Stimulated activated CD8-positive, alpha-beta memory T cell treated with anti-CD3 and anti-CD28 coated beads, Interleukin-7, amount 100 ng/mL, for 48 hours (primary cell): ENCODE measurements around the gene PAX5.
A peak's percentile ranks its signal among the peaks of the same experiment; 100 is the strongest.

ENCODE experiments used
- DNase-seq, 2 donors: peaks; one replicate each; pipeline ENCODE4 v3.0.0-alpha.2; 2020; ENCODE audit warnings: low read depth in 1 of 2; ENCODE audit errors: extremely low read depth in 1 of 2

PAX5 gene

DNA sequence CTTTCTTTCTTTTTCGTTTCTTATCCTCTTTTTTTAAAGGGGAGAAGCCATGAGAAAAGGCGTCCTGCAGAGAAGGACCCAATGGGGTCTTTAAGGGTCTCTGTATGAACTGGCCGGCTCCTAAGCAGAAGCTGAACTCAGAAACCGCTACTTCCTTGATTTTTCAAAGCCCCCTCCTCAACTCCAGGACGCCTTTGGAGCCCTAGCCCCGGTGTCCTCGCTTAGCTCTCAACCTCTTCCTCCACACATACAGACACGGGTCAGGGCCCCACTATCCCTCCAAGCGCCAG is 8.3 kb downstream of the PAX5 start:
- DNase-seq: no peak

DNA sequence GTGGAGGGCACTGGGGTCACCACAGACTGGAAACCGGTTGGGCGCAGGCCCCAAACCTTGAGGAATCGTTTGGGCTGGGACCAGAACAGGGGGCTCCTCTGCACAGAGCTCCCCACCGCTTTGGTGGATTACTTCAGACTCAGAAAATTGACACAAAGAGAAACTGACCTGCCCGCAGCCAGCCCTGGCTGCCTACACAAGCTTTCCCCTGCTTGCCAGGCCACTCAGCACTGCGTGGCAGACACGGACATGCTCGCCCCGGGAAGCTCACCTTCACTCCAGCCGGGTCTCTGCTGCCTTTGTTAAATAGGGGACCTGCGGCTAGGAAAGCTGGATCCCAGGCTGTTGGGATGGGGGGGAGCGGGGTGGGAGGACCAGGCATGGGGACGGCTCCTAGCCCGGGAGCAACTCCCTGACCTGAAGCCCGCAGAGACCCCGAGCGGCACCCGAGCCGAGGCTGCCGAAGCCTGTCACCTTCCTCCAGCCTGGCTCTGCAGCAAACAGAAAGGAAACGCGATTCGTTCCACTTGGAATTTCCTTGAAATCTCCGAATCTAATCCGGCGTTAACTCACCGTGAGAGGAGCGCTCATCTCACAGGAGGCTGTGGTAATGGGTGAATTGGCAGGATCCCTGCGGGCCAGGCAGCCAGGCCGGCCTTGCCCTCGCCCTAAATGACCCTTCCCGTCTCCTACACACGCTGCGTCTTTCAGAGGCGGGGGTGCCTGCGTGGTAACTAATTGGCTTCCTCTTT is 8.8 kb downstream of the PAX5 start:
- DNase-seq: no peak

- no peak for DNase-seq
These were observed 16.5 kb downstream of the PAX5 start for GRCh38 chr9:37017546-37017945.

- DNase-seq: no peak
These were observed 22.5 kb downstream of the PAX5 start for GRCh38 chr9:37011530-37011929.

- no peak for DNase-seq
These were observed 23.1 kb downstream of the PAX5 start for GRCh38 chr9:37010976-37011375.

DNA sequence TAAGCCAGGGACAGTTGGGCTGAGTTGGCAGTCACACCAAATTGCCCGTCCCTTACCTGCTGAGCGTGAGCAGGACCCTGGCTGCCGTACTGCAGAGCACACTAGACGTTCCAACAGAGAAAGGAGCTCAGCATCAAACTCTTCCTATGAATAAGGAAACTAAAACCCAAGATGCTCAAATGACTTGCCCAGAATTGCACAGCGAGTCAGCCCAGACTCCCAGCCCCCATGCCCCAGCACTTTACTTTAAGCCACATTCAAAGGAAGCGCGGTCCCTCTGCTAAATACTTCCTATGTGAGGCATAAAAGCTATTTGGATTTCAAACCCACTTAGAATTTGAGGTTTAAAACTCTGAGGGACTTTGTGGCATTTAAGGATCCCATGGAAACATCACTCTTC is 23.9 kb downstream of the PAX5 start:
- no peak for DNase-seq

- DNase-seq: no peak
These were observed 26.8 kb downstream of the PAX5 start for GRCh38 chr9:37007295-37007694.

GRCh38 chr9:37005517-37006140 is 28.4 kb downstream of the PAX5 start:
- no peak for DNase-seq

GRCh38 chr9:37004424-37004935 is 29.6 kb downstream of the PAX5 start:
- DNase-seq: no peak

DNA sequence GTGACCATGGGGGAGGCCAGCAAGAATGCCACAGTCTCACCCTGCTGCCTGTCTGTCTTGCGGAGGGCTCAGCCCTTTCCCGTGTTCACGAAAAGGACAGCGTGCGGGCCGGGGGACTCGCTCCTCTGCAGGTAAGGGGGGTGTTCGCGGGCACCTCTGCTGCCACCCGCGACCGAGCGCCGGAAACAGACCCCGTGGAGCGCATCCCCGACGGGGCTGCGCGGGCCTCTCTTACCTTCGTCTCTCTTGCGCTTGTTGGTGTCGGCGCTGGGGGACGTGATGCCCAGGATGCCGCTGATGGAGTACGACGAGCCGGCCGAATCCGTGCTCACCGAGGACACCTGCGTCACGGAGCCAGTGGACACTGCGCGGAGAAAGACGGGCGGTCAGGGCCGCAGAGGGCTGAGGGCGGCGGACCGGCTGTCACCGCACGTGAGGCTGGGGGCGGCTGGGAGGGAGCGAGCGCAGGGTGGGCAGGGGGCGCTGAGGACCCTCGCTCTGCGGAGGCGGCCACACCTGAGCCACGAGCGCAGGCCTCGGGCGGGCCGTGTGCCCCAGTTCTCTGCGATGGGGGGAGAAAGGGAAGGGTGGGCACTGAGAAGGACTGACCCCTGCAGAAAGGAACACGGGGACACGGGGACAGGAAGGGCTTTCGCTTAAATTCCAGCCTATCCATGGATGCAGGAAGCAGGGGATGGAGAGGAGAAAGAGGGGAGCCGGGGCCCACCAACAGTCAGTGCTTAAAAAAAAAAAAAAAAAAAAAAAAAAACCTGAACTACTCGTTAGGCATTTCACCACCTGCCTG is 31.5 kb downstream of the PAX5 start:
- DNase-seq: no peak

DNA sequence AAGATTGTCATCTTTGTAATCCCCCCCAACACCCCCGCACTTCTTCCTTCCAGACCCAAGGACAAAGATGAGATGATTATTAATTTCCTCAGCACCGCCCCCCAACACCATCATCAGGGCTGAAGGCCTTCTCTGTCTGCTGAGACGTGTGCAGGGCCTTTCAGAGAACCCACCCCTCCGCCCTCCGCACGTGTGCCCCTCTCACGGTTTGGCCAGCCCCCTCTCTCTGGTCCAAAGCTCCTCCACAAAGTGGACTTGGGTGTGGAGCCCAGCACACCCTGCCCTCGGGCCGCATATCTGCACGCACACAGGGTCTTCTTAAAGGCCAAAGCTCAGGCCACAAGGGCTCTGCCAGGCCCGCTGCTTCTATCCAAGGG is 32.0 kb downstream of the PAX5 start:
- DNase-seq: no peak

GRCh38 chr9:37001459-37001858 is 32.6 kb downstream of the PAX5 start:
- no peak for DNase-seq

DNA sequence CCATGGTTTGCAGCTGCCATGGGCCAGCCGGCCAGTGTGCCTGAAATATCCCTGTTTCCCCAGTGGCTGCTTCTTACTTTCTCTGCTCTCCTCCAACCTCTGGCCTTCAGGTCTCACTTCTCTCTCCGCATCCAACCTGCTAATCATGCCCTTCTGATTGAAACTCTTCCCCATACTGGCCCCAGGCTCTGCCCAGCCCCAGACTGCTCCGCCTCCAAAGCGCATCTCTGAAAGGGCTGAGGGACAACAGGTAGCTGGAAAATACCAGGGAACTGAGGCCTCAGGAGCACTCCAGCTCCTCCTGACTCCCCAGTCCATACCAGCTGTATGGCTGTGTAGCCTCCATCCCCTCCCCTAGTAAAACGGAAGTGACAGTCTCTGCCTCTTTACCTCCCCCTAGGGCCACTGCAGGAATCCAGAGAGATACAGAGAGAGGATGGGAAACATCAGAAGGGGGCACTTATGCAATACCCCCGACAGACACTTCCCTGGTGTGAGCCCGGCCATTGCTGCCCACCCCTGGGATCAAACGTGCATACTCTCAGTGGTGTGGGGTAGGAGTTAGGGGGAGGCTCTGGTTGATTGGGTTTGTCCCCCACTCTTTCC is 34.2 kb downstream of the PAX5 start:
- DNase-seq: no peak

GRCh38 chr9:36997414-36997813 is 36.7 kb downstream of the PAX5 start:
- no peak for DNase-seq

DNA sequence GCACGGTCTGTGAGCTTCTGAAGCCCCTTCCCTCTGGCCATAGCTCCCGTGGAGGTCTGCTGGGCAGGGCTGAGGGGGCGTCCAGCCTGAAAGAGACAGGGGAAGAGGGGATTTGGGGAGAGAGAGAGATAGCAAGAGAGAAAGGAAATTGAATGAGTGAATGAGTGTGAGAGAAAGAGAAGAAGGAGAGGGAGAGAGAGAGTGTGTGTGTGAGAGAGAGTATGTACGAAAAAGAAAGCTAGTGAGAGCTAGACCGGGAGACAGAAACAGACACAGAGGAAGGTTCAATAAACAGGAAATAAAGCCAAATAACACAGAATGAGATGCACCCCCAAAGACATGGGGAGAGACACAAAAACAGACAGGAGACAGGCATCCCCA is 37.4 kb downstream of the PAX5 start:
- DNase-seq: no peak

GRCh38 chr9:36995927-36996705 is 38.0 kb downstream of the PAX5 start:
- DNase-seq: no peak

- DNase-seq: no peak
These were observed 39.9 kb downstream of the PAX5 start for GRCh38 chr9:36993933-36994764.

GRCh38 chr9:36992501-36993316 is 41.4 kb downstream of the PAX5 start:
- no peak for DNase-seq

DNA sequence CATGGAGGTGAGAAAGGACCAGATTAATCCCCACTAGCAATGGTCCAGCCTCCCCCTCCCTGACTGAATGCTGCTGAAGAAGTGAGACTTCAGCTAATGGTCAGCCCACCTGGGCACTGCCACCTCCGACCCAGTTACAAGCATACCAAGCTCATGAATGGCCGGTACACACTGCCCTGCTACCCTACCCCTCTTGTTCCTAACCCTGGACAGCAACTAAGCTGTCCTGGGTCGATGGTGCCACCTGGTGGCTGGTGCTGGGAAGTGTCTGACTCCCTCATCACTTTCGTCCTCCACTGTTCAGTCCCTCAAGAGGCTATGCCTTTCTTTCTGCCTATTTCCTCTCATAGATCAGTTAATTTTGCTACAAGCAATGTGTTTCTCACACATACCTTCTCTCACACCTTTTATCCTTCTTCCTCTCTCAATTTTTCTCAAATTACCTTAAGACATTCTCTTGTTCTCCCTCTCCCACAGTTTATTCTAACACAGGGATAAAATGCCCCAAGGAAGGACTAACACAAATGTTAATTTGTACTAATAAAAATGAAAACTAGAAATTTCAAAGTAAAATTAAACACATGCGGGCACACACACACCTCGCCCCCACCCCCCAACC is 42.4 kb downstream of the PAX5 start:
- DNase-seq: peak in 1 of 2 donors; percentile 19
